Gastroesophageal sphincter (tissue), 3 donors: ENCODE data around the gene NAIF1.

Experiments
- EP300 ChIP-seq: sonication (generic); formaldehyde crosslinking; IDR thresholded peaks from one replicate; pipeline ENCODE4 v1.6.1; 2017; ENCODE audit warnings: antibody characterized with exemption, mild to moderate bottlenecking
- TF ChIP-seq, protein P1 (sequence below), 4 experiments: fragments of 200-600 bp in 2 of 4; fragments of 450-650 bp in 2 of 4; sonication (generic) in 1 of 4; IDR thresholded peaks; one replicate each; pipeline ENCODE4 v1.5.1; 2017 to 2019; ENCODE audit warnings: antibody characterized with exemption in 4 of 4, mild to moderate bottlenecking in 2 of 4, moderate library complexity in 2 of 4

DNA sequence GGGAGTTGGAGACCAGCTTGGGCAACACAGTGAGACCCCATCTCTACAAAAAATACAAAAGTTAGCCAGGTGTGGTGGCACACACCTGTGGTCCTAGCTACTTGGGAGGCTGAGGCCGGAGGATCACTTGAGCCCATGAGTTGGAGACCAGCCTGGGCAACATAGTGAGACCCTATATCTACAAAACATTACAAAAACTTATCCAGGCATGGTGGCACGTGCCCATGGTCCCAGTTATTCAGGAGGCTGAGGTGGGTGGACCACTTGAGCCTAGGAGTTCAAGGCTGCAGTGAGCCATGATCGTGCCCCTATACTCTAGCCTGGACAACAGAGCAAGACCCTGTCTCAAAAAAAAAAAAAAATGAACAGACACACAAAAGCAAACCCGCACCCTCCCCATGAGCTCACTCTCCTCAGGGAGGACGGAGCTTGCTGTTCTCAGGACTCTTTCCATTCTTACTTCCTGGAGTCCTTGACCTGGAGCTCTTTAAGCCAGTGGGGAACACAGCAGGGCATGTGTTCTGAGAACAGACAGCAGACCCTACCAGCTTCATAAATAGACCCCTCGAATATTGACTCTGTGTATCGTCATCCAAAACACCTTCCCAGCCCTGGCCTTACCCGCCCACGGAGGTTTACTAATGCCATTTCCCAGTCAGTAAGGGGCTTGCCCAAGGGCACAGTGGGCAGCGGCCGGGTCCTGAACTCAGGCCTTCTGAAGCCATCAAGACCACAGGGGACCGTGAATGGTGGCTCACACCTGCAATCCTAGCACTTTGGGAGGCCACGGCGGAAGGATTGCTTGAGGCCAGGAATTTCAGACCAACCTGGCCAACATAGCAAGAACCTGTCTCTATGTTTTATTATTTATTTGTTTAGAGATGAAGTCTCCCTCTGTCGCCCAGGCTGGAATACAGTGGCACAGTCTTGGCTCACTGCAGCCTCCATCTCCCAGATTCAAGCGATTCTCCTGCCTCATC, 49.3 kb upstream of the NAIF1 start:
- TF ChIP-seq, protein P1, sequence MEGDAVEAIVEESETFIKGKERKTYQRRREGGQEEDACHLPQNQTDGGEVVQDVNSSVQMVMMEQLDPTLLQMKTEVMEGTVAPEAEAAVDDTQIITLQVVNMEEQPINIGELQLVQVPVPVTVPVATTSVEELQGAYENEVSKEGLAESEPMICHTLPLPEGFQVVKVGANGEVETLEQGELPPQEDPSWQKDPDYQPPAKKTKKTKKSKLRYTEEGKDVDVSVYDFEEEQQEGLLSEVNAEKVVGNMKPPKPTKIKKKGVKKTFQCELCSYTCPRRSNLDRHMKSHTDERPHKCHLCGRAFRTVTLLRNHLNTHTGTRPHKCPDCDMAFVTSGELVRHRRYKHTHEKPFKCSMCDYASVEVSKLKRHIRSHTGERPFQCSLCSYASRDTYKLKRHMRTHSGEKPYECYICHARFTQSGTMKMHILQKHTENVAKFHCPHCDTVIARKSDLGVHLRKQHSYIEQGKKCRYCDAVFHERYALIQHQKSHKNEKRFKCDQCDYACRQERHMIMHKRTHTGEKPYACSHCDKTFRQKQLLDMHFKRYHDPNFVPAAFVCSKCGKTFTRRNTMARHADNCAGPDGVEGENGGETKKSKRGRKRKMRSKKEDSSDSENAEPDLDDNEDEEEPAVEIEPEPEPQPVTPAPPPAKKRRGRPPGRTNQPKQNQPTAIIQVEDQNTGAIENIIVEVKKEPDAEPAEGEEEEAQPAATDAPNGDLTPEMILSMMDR (IDR thresholded peaks at IDR 0.05): no peak
- TF ChIP-seq EP300: no peak
